Liver (tissue), 3 donors: Measurements from ENCODE around the gene RAB11FIP3.

Experiments used
- ATF3 ChIP-seq: IDR thresholded peaks from 2 replicates; pipeline ENCODE4 v1.6.1; 2016; ENCODE audit warnings: antibody characterized with exemption
- CTCF ChIP-seq: fragments of 150-350 bp; IDR thresholded peaks from 2 replicates; pipeline ENCODE4 v1.5.1; 2017; ENCODE audit warnings: improper control_type of control experiment, low read depth, low read length; ENCODE audit not compliant: missing input control
- GABPA ChIP-seq, 2 donors: IDR thresholded peaks in 1 of 2; conservative IDR thresholded peaks in 1 of 2; 2 replicates each; pipeline ENCODE4 v1.6.1; 2016; ENCODE audit warnings: antibody characterized with exemption in 2 of 2, mild to moderate bottlenecking in 1 of 2, moderate library complexity in 1 of 2
- JUND ChIP-seq, 2 donors: IDR thresholded peaks; 2 replicates each; pipeline ENCODE4 v1.6.1; 2016; ENCODE audit warnings: antibody characterized with exemption in 2 of 2
- MAX ChIP-seq: IDR thresholded peaks from 2 replicates; pipeline ENCODE4 v1.6.1; 2016; ENCODE audit warnings: antibody characterized with exemption
- RAD21 ChIP-seq, 2 donors: IDR thresholded peaks; 2 replicates each; pipeline ENCODE4 v1.6.1; 2016; ENCODE audit warnings: antibody characterized with exemption in 2 of 2, mild to moderate bottlenecking in 2 of 2
- REST ChIP-seq: IDR thresholded peaks from 2 replicates; pipeline ENCODE4 v1.6.1; 2016; ENCODE audit warnings: antibody characterized with exemption, mild to moderate bottlenecking
- YY1 ChIP-seq: IDR thresholded peaks from 2 replicates; pipeline ENCODE4 v1.6.1; 2016; ENCODE audit warnings: antibody characterized with exemption, mild to moderate bottlenecking
- ZBTB33 ChIP-seq: IDR thresholded peaks from 2 replicates; pipeline ENCODE4 v1.6.1; 2016; ENCODE audit warnings: antibody characterized with exemption
- donor health status: healthy.
- donor health status: healthy.

- TF ChIP-seq GABPA (IDR thresholded peaks at IDR 0.05 in 1 of 2, conservative IDR thresholded peaks at IDR 0.05 in 1 of 2) (no peak), YY1 (no peak), CTCF (no peak), REST (no peak), ATF3 (no peak), ZBTB33 (no peak), JUND (IDR thresholded peaks at IDR 0.05) (no peak), RAD21 (IDR thresholded peaks at IDR 0.05) (no peak), MAX (no peak)
Measured at GRCh38 chr16:383326-384051, 42.0 kb upstream of the RAB11FIP3 start.
